GM21619 (cell line): Measurements from ENCODE around the gene KRT83.
"Not testable (repeated sequence)": the region's sequence is repeated elsewhere in the genome, so short reads cannot be mapped to it uniquely, and the experiment has no call there.

Experiments used
- ATAC-seq: cut with Tn5 transposase; IDR thresholded peaks from one replicate; pipeline ENCODE4 v1.9.1; 2021; ENCODE audit not compliant: unreplicated experiment

KRT83 gene

DNA sequence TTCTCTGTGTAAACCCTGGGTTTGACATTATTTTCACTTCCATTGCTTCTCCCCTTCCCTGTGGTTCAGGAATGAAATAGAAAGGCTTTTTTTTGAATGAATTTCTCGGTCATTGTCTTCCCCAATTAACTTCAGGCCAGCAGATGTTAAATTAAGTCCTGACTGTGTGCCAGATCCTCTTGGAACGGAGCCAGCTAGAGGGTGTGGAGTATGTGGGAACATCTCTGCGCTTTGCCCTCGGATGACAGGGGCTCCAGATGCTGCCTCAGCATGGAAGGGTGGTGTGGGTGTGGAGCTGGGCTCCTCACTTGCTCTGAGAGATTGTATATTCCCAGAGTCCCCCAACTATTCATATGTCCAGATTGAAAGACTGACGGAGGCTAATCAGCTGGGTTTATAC, 33.0 kb upstream of the KRT83 start:
- ATAC-seq, result no peak

DNA sequence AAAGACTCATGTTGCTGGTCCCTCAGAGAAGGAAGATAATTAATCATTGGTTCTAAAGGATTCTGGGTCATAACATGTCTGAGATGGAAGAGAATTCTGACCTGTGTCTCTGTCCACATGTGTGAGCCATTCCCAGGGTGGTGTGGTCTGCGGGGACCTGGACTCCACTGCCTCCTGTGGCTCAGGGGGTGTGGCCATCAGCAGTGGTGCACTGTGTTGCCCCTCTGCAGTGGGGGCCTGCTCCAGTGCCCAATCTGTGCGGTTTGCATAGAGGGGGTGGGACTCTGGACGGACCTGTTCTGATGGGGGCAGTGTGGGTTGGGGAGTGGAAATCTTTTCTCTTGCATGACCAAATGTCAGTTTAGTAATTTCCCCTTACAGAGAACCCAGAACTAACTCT, 32.6 kb upstream of the KRT83 start:
- ATAC-seq, result no peak

DNA sequence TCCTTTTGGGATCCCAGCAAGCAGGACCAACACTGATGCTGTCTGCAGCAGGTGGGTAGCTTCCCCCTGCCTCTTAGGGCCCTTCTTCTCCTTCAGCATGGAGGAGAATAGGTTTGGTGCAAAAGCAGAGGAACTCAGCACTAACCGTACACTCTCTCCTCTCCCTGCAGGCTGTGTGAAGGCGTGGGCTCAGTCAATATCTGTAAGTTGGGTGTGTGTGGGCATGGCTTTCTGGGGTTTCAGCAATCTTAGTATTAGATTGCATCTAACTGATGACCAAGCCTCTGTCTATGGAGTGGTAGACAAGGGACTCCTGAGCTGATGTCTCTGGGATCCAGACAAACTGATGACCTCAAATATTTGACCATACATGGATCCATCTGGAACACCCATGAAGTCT, 31.8 kb upstream of the KRT83 start:
- ATAC-seq, result no peak

DNA sequence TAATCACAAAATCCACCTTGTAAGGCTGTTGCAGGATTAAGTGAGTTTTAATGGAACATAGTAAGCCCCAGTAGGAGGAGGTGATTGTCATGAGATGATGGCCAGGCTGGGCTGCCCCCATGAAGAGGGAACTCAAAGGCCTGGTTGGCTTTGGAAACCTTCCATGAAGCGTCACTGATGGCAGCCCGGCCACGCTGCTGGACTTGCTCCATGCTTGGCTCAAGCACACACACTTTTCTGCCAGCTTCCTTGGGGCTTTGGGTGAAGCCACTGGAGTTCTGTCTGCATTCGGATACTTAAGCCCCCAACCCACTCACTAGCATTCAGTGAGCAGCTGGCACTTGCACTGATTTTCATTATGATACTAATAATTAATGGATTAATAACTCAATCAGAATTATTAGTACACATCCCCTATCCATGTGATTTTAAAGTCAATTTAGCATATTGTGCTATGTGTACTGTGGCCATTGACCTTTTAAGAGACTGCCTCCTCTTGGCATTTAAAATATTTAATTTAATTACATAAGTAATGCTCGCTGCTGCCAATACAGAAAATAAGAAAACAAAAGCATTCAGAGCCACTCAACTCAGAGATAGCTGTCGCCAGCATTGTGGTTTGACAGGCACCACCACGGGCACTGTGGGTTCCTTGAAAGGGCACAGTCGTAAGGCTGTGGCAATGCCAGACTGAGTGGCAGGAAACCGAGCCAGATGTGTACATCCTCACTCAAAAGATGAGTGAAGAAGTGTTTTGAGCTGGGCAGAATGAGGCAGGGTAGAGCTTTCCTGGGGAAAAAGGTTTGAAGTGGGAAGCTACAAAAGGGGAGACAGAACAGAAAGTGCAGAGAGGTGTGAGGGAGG, 30.2 kb upstream of the KRT83 start:
- ATAC-seq, result no peak

DNA sequence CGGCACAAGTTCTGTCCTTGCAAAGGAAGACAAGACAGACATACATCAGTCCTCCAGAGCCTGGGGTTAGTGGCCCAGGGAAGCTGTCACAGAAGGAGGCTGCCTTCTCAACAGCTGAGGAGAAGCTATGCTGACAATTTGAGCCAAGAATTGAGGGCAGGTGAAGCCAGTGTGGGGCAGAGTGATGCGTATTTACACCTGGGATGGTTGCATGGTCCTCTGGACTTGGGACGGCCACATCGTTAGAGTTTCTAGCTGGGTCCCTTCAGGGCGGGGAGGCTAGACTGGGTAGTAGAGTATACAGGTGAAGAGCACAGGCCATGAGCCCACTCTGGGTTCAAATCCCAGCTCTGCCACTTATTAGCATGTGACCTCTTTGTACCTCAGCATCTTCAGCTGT, 29.6 kb upstream of the KRT83 start:
- ATAC-seq, result no peak

DNA sequence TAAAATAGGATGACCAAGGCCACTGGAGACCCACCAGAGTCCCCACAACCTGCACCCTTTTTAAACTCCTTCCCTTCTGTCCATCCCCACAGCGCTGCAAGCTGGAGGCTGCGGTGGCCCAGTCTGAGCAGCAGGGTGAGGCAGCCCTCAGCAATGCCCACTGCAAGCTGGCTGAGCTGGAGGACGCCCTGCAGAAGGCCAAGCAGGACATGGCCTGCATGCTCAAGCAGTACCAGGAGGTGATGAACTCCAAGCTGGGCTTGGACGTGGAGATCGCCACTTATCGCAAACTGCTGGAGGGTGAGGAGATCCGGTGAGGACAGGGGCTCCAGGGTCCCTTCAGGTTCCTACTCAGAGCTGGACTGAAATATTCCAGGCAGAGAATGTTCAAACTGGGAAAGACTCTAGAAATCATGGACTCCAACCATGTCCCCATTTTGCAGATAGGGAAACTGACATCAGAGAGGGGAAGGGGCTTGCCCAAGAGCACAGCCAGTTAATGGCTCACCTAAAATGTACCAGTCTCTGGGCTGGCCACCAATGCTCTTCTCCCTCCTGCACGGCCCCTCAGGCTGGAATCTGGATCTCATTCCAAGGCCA, 28.9 kb upstream of the KRT83 start:
- no peak for ATAC-seq

DNA sequence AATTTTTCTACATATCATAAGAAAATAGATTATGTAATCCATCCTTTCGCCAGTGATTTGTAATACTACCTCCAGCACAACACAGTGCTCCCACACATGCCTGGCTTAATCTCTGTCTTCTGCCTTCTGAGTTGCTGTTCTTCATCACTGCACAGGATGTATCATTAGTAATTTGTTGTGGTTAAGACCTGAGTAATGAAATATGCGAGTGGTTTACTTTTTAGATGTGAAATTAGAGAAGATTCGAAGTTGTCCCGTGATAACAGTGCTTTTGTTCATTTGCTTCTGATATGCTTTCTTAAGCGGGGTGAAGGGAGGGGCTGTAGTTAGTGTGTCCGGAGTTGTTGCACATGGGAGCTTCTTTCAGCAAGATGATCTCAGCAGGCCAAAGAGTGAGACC, 28.0 kb upstream of the KRT83 start:
- ATAC-seq, result no peak

DNA sequence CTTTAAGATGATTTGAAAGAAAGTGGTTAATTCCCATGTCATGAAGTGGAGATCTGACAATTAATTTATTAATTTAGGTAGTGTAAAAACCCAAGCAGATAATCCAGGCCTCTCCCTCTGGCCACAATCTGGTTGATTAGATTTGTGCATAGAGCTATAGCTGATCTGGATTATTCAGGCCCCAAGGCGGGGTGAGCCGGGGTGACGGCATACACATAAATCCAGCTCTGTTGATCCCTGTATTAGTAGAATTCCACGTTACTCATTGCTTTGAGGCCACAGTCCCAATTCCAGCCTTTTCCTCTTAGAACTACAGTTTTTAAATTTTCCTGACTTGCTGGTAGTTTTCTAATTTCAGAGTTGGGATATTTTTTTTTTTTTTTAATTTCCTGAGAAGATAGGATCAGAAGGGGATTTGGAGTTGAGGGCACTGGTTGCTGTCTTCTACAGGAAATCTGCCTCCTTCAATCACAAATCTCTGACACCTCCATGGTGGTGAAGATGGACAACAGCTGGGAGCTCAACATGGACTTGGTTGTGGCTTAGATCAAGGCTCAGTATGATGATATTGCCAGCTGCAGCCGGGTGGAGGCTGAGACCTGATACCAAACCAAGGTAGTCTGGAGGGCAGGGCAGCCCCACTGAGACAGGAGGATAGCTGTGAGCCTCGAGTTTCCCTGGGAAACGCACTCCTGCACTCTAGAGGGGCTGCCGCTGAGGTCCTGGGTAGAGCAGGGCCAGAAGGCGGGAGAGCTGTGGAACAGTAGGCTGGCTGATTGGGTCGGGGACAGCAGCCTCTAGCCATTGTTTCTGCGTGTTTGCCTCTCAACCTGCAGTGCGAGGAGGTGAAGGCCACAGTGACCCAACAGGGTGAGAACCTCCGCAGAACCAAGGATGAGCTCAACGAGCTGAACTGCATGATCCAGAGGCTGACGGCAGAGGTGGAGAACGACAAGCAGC, 26.6 kb upstream of the KRT83 start:
- ATAC-seq, result no peak

DNA sequence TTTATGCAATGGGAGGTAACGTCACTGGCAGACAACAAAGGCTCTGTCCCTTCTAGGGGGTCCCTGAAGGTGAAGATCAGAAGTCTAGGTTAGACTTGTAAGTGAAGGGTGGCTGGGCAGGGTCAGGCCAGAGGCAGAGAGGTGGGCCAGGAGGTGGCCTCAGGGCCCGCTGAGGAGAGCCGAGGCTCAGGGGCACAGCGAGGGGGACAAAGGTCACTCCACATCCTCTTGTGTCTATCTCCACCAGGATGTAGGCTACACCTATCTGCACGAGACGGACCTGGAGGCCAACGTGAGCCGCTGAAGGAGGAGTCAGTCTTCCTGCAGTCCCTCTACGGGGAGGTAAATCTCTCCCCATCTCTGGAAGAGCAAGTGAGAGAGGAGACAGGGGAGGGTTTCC, 25.8 kb upstream of the KRT83 start:
- ATAC-seq, result no peak

DNA sequence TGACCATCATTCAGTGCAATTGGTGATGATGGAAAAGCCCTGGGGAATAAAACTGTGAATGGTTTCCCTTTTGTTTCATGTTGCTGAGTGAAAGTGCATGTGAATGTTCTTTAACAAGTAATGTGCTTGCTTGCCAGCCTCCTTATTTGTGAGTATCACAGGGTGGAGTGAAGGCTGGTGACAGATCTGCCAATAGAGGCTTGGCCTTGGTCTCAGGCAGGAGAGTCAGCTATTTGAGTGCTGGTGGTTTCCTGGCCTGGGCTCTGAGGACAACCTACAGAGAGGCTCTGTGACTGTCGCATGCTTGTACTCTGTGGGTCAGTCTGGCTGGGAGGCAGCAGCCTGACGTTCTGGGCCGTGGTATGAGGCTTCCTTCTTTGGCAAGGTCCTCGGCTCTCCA, 25.4 kb upstream of the KRT83 start:
- ATAC-seq, result no peak

DNA sequence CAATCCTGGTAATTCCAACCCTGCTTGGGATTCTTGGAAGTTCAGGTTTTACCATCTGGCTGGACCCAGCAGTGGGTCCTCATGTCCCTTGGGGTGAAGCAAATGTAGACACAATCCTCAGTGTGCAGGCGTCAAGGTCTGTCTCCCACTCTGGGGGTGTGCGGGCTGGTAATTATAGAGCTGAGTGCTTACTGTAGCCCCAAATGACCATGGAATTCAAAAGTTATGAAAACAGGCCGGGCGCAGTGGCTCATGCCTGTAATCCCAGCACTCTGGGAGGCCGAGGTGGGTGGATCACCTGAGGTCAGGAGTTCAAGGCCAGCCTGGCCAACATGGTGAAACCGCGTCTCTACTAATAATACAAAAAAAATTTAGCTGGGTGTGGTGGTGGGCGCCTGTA, 23.8 kb upstream of the KRT83 start:
- not testable (repeated sequence) for ATAC-seq

DNA sequence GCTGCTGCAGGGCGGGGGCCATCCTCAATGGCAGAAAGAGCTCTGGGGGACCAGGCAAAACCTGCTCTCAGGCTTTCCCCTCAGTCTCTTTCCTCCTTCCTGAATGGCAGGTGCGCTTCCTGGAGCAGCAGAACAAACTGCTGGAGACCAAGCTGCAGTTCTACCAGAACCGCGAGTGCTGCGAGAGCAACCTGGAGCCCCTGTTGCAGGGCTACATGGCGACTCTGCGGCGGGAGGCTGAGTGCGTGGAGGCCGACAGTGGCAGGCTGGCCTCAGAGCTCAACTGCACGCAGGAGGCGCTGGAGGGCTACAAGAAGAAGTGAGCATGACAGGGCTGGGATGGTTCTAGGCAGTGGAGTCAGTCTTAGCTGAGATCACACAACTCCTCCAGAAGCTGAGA, 22.9 kb upstream of the KRT83 start:
- no peak for ATAC-seq

DNA sequence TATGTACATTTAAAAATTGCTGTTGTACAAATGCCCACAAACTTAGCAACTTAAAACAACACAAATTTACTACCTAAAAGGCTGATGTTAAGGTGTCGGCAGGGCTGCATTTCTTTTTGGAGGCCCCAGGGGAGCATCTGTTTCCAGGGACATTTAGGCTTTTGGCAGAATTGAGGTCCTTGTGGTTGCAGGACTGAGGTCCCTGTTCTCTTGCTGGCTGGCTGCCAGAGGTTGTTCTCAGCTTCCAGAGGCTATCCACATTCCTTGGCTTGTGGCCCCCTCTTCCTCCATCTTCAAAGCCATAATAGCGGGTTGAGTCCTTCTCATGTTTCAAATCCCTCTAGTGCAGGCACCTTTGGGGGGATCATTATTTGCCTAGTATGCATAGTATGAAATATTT, 22.4 kb upstream of the KRT83 start:
- no peak for ATAC-seq

DNA sequence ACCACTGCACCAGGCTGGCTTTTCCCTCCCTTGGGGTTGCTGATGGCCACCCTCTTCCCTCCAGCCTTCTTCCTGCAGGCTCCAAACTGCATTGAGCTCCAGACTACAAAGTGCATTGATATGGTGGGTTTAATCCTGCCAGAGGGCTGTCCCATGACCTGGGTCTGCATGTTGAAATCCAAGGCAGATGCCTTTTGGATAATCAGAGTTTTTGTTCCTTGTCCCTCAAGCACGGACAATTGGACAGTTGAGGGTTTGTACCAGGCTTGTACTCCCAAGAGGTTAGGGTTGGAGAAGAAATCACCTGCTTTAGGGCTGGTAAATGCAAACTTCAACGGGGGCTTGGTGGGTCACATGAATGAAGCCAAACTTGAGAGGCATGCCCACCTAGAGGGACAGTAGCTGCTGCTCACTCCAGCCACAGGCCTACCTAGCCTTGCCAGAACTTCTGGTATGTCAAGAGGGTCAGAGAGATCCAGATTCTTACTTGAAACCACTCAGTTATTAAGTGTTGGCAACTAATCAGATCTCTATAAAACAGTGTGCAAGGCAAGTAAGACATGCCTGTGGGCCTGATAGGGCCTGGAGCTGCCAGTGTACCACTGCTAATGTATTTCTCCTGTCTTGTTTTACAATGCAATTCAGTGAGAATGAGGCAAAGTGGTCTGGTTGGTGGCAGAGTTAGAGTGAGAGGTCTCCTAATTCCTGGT, 21.7 kb upstream of the KRT83 start:
- ATAC-seq, result no peak

DNA sequence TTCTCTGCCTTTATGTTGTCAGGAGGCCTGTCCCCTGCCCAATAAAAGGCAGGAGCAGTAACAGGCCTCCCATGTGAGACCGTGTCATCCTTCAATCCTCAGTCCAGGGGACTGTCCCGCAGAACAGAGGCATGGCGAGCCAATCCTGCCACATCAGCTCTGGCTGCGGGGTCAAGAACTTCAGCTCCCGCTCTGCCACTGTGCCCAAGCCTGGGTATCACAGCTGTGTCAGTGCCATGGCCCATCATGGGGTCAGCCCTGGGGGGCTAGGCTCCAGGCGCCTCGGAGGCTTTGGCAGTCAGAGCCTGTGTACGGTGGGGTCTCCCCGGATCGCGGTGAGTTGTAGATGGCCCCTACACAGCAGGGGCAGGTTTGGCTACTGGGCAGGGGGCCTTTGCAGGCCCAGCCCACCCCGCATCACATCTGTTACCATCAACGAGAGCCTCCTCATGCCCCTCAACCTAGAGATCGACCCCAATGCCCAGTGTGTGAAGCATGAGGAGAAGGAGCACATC, 19.9 kb upstream of the KRT83 start:
- ATAC-seq, result no peak

DNA sequence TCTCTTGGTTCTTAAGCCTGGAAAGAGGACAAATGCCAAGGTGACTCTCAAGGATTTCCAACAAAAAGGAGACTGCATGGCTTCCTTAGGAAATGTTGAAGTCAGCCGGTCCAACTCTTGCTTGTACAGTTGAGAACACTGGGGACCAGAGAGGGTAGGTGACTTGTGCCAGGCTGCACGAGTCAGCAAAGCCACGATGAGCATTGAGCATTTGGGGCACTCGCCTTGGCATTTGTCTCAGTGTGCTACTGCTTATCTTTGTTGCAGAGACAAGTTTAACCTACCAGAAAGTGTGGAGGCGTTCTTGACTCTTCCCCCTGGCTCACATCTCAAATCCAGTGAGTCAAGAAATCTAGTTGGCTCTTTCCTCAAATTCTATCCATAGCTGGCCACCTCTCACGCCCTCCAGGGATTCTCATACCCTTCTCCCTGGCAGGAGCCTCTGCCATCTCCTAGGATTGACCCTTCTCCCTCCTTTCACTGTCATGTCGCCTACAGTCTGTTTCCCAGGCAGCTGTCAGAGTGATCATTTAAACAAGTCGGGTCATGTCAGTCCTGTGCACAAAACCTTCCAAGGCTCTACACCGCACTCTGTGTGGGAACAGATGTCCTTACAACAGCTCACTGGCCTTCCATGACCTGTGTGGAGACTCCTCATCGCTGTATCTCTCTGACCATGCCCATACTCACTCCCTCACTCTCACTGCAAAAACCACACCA, 17.2 kb upstream of the KRT83 start:
- ATAC-seq, result no peak

DNA sequence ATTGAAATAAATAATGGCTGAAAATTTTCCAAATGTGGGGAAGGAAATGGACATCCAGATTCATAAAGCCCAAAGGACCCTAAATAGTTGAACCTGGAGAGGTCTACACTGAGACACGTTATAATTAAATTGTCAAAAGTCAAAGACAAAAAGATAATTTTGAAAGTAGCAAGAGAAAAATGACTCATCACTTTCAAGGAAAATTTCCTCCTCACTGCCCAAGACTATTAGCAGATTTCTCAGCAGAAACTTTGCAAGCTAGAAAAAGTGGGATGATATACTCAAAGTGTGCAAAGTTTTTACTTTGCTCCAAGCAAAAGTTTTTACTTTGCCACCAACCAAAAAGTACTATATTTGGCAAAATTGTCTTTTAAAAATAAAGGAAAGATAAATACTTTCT, 15.9 kb upstream of the KRT83 start:
- no peak for ATAC-seq

DNA sequence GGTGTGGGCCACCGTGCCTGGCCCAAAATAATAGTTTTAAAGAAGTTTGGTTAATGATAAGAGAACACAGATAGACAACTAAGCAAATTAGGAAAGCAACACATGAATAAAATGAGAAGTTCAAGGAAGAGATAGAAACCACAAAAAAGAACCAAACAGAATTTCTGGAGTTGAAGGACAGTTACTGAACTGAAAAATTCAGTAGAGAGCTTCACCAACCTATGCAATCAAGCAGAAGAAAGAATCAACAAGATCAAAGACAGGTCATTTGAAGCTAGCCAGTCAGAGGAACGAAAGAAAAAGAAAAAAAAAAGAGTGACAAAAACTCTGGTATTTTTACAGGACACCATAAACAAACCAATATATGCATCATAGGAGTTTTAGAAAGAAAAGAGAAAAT, 15.4 kb upstream of the KRT83 start:
- ATAC-seq, result no peak

DNA sequence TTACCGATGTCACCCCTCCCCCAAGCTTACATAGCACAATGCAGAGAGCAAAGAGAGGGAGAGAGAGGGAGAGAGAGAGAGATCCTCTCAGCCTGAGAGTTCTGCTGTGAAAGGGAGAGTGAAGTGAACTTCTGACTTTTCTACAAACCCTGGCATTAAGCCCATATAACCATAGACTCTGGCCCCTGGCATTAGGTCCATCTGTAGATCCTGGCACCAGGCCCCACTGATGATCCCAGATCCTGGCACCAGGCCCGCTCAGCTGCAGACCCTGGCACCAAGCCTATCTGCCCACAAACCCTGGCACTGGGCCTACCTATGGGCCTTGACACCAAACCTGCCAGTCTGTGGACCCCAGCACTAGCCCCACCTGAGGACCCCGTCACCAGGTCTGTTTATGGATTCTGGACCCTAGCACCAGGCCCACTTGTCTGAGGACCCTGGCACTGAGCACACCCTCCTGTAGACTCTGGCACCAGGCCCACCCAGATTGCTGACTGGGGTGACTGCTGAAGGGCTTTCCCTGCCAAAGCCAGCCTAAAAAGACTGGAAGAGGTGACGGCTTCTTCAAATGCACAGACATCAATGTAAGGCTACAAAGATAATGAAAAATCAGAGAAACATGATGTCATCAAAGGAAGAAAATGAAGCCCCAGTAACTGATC, 14.5 kb upstream of the KRT83 start:
- no peak for ATAC-seq

DNA sequence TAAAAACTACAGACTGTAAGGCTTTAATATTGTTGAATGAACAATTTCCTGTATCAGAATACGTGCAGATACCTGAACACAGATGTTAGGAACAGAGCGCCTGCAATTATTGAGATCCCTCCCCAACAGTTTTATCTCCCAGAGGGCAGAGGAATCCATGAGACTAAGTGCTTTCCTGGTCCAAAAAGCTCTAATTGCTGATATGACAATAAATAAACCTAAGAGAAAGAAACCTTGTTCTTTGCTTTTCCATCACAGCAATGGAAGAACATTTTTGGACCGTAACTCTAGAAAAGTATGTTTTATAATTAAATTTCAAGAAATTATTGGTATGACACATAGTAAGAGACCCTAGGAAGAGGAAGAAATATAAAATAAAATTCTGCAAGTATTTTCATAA, 13.0 kb upstream of the KRT83 start:
- no peak for ATAC-seq
